OCI-LY1 (cell line): ENCODE measurements around the gene NDUFAF8.

Experiments used
- CTCF ChIP-seq: fragments of 200-600 bp; sonication (generic), shearing (Covaris generic); IDR thresholded peaks from 2 replicates; pipeline ENCODE4 v1.5.1; 2017; ENCODE audit warnings: mild to moderate bottlenecking, antibody characterized with exemption, low read length, moderate library complexity, mixed read lengths
- EZH2 ChIP-seq: fragments of 200-600 bp; sonication (generic), shearing (Covaris generic); IDR thresholded peaks from 2 replicates; pipeline ENCODE4 v1.8.0; 2017; ENCODE audit warnings: borderline replicate concordance, mixed run types, mild to moderate bottlenecking, antibody characterized with exemption, low read length, moderate library complexity, mixed read lengths

GRCh38 chr17:81219476-81220180 lies 19.5 kb upstream of the NDUFAF8 start:
- no peak for TF ChIP-seq CTCF
- no peak for TF ChIP-seq EZH2
